GM23248 (cell line): ENCODE data around the gene KCNMA1.

ENCODE experiments used
- EZH2 ChIP-seq: fragments of 200-600 bp; sonication (generic); IDR thresholded peaks from 2 replicates; pipeline ENCODE4 v1.6.1; 2018; ENCODE audit warnings: antibody characterized with exemption, mild to moderate bottlenecking; ENCODE audit not compliant: insufficient read depth, poor library complexity, severe bottlenecking
- EZH2phosphoT487 ChIP-seq: fragments of 200-600 bp; sonication (generic); IDR thresholded peaks from 2 replicates; pipeline ENCODE4 v1.6.1; 2018; ENCODE audit warnings: antibody characterized with exemption, moderate library complexity, mild to moderate bottlenecking, low read depth; ENCODE audit not compliant: insufficient read depth

DNA sequence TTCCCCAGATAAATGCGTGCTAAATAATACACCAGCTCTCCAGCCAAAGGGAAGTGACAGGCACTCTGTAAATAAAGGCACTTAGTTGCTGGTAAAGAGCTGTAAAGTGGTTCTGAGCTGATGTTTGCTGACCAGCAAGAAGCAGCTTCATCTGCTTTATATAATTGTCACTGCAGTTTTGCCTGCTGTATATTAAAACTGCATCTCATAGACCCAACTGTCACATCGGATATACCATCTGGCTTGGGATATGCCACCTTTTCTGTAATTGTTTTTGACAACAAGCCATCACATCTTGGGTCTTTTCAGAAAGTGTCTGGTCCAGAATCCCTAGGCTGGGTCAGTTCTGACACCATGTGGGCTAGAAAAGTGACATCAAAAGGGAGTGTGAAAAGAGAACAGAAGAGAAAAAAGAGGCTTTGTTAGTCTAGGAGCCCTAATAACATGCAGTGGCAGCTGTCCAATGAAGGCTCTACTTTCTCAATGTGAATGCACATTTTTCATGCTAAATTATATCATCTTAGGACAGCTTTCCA, 697.6 kb downstream of the KCNMA1 start:
- TF ChIP-seq EZH2 (no peak), EZH2phosphoT487 (no peak)
